ENCODE data around the gene POLR1D. TPM values are rescaled to one million over a fixed set of nuclear protein-coding genes. Genes with fewer than 3 reads are reported as not detected.

Gene POLR1D
- polyA plus RNA-seq, 1 donor (not counting 4 experiments of a cell fraction or from before 2014, with no cell fraction given): 235 TPM

- TF ChIP-seq CTCF (optimal IDR thresholded peaks at IDR 0.05 in 1 of 3, IDR thresholded peaks at IDR 0.05 in 1 of 3, conservative IDR thresholded peaks at IDR 0.05 in 1 of 3; ENCODE audit: extremely low read depth in 1 of 3, insufficient read depth in 2 of 3, low read length in 3 of 3): no peak
- TF ChIP-seq EZH2 (IDR thresholded peaks at IDR 0.05; ENCODE audit: low read length): no peak
- no peaks in the 10 kb centered on the region for H3K9me3 ChIP-seq (ENCODE audit: control insufficient read depth, low read depth, low read length)
- H2AFZ ChIP-seq (ENCODE audit: control insufficient read depth, low read length): peak overlapping the region; percentile 45
- DNase-seq (ENCODE audit: low read depth, low spot score) (no peak), FAIRE-seq (peak; percentile 5)
- peaks cover 6 to 13% of the 10 kb centered on the region in 2 experiments for H3K36me3 ChIP-seq (ENCODE audit: control insufficient read depth in 2 of 2, extremely low read depth in 1 of 2, insufficient read depth in 2 of 2, low read length in 2 of 2)
- dilution Hi-C loops (cut with MboI; ENCODE audit: extremely low pct_ligation_motif_present, low sequenced_read_pairs): no loop called here
- H3K9me1 ChIP-seq (ENCODE audit: control insufficient read depth, extremely low read depth, insufficient read depth, low read length): no peaks in the 10 kb centered on the region
- H3K79me2 ChIP-seq (ENCODE audit: control insufficient read depth, insufficient read depth, low read length): peaks cover 81% of the 10 kb centered on the region
- no peaks in the 10 kb centered on the region for H3K27me3 ChIP-seq (ENCODE audit: control insufficient read depth, extremely low read depth, insufficient read depth, low read length)
- H4K20me1 ChIP-seq (ENCODE audit: control insufficient read depth, extremely low read depth, insufficient read depth, low read length): peaks cover 4% of the 10 kb centered on the region
- H3K4me1 ChIP-seq (ENCODE audit: control insufficient read depth, extremely low read depth, insufficient read depth, low read length): peaks cover 36% of the 10 kb centered on the region
- peak overlapping the region; percentile 71 to 97 (median 81) for H3K4me3 ChIP-seq (ENCODE audit: control insufficient read depth in 2 of 3, extremely low read depth in 1 of 3, insufficient read depth in 2 of 3, low read depth in 1 of 3, low read length in 3 of 3)
- peak overlapping the region; percentile 98 for H3K9ac ChIP-seq (ENCODE audit: control insufficient read depth, extremely low read depth, insufficient read depth, low read length)
- H3K27ac ChIP-seq (ENCODE audit: control insufficient read depth, insufficient read depth, low read length): peak overlapping the region; percentile 99
- peak overlapping the region; percentile 90 for H3K4me2 ChIP-seq (ENCODE audit: control insufficient read depth, extremely low read depth, insufficient read depth, low read depth, low read length)
Measured at GRCh38 chr13:27621116-27621365, 651 bp upstream of the POLR1D start.

GRCh38 chr13:27622102-27622820 lies 569 bp downstream of the POLR1D start:
- dilution Hi-C loops (cut with MboI; ENCODE audit: extremely low pct_ligation_motif_present, low sequenced_read_pairs): no loop called here

More at GRCh38 chr13:27622102-27622820, 569 bp downstream of the POLR1D start:
- Histone ChIP-seq H2AFZ (ENCODE audit: control insufficient read depth, low read length) (peak overlapping the region; percentile 68), H3K4me3 (ENCODE audit: control insufficient read depth in 2 of 3, extremely low read depth in 1 of 3, insufficient read depth in 2 of 3, low read depth in 1 of 3, low read length in 3 of 3) (peak overlapping the region; percentile 97 to 99 (median 98)), H3K4me2 (ENCODE audit: control insufficient read depth, extremely low read depth, insufficient read depth, low read depth, low read length) (peak overlapping the region; percentile 95), H3K9me3 (ENCODE audit: control insufficient read depth, low read depth, low read length) (no peaks in the 10 kb centered on the region), H3K27ac (ENCODE audit: control insufficient read depth, insufficient read depth, low read length) (peak overlapping the region; percentile 99), H3K27me3 (ENCODE audit: control insufficient read depth, extremely low read depth, insufficient read depth, low read length) (no peaks in the 10 kb centered on the region), H3K9me1 (ENCODE audit: control insufficient read depth, extremely low read depth, insufficient read depth, low read length) (no peaks in the 10 kb centered on the region), H3K36me3 (ENCODE audit: control insufficient read depth in 2 of 2, extremely low read depth in 1 of 2, insufficient read depth in 2 of 2, low read length in 2 of 2) (peaks cover 6 to 13% of the 10 kb centered on the region in 2 experiments), H3K79me2 (ENCODE audit: control insufficient read depth, insufficient read depth, low read length) (peaks cover 81% of the 10 kb centered on the region), H3K4me1 (ENCODE audit: control insufficient read depth, extremely low read depth, insufficient read depth, low read length) (peaks cover 33% of the 10 kb centered on the region), H3K9ac (ENCODE audit: control insufficient read depth, extremely low read depth, insufficient read depth, low read length) (peak overlapping the region; percentile 98), H4K20me1 (ENCODE audit: control insufficient read depth, extremely low read depth, insufficient read depth, low read length) (peaks cover 4% of the 10 kb centered on the region)
- DNase-seq (ENCODE audit: low read depth, low spot score) (no peak), FAIRE-seq (no peak)
- TF ChIP-seq CTCF (optimal IDR thresholded peaks at IDR 0.05 in 1 of 3, IDR thresholded peaks at IDR 0.05 in 1 of 3, conservative IDR thresholded peaks at IDR 0.05 in 1 of 3; ENCODE audit: extremely low read depth in 1 of 3, insufficient read depth in 2 of 3, low read length in 3 of 3): peak in 1 of 3 experiments; percentile 12
- TF ChIP-seq EZH2 (IDR thresholded peaks at IDR 0.05; ENCODE audit: low read length): no peak
